NT2/D1 (cell line): Measurements from ENCODE around the gene DHDDS.

Experiments used
- DNase-seq: peaks from one replicate; pipeline ENCODE4 v3.0.0-alpha.2; 2011; ENCODE audit warnings: low read depth, low spot score
- H3K27me3 ChIP-seq: 2 replicates; pipeline ENCODE4 v1.6.0; 2011; ENCODE audit warnings: mild to moderate bottlenecking; ENCODE audit not compliant: insufficient read length, insufficient read depth
- H3K36me3 ChIP-seq: 2 replicates; pipeline ENCODE4 v1.6.1; 2011; ENCODE audit warnings: mild to moderate bottlenecking, low read length, mixed read lengths; ENCODE audit not compliant: insufficient read depth, insufficient read length
- H3K4me1 ChIP-seq: 2 replicates; pipeline ENCODE4 v1.5.1; 2011; ENCODE audit not compliant: insufficient read depth, insufficient read length
- H3K4me3 ChIP-seq: 2 replicates; pipeline ENCODE4 v1.5.1; 2011; ENCODE audit warnings: low read depth; ENCODE audit not compliant: insufficient read length
- H3K9ac ChIP-seq: 2 replicates; pipeline ENCODE4 v1.6.0; 2011; ENCODE audit warnings: low read depth; ENCODE audit not compliant: insufficient read length
- H3K9me3 ChIP-seq: 2 replicates; pipeline ENCODE4 v1.5.1; 2011; ENCODE audit warnings: mild to moderate bottlenecking, low read length; ENCODE audit not compliant: insufficient read depth
- SUZ12 ChIP-seq: IDR thresholded peaks from 2 replicates; pipeline ENCODE4 v1.6.1; 2011; ENCODE audit not compliant: insufficient read length, insufficient read depth; ENCODE audit errors: extremely low read depth
- YY1 ChIP-seq: IDR thresholded peaks from 2 replicates; pipeline ENCODE4 v1.6.1; 2011; ENCODE audit not compliant: insufficient read length, insufficient read depth
- ZNF274 ChIP-seq: IDR thresholded peaks from 2 replicates; pipeline ENCODE4 v1.6.1; 2011; ENCODE audit warnings: mild to moderate bottlenecking, low read depth, low read length

DHDDS gene

GRCh38 chr1:26477446-26478152 lies 45.5 kb downstream of the DHDDS start:
- Histone ChIP-seq H3K27me3 (no peaks in the 10 kb centered on the region), H3K36me3 (peaks cover 51% of the 10 kb centered on the region), H3K9me3 (no peaks in the 10 kb centered on the region), H3K9ac (no peak overlapping the region), H3K4me1 (peaks cover 2% of the 10 kb centered on the region), H3K4me3 (no peak overlapping the region)
- TF ChIP-seq SUZ12, result no peak
- no peak for TF ChIP-seq ZNF274
- no peak for TF ChIP-seq YY1
- DNase-seq, result no peak

- DNase-seq, result no peak
- Histone ChIP-seq H3K9ac (no peak overlapping the region), H3K4me1 (peaks cover 2% of the 10 kb centered on the region), H3K4me3 (no peak overlapping the region), H3K27me3 (no peaks in the 10 kb centered on the region), H3K9me3 (no peaks in the 10 kb centered on the region), H3K36me3 (peaks cover 49% of the 10 kb centered on the region)
- no peak for TF ChIP-seq YY1
- TF ChIP-seq ZNF274, result no peak
- no peak for TF ChIP-seq SUZ12
Measured at GRCh38 chr1:26478159-26478558, 46.0 kb downstream of the DHDDS start.

GRCh38 chr1:26478988-26479387 lies 46.9 kb downstream of the DHDDS start:
- Histone ChIP-seq H3K4me1 (no peaks in the 10 kb centered on the region), H3K9me3 (no peaks in the 10 kb centered on the region), H3K27me3 (no peaks in the 10 kb centered on the region), H3K4me3 (no peak overlapping the region), H3K36me3 (peaks cover 41% of the 10 kb centered on the region), H3K9ac (no peak overlapping the region)
- TF ChIP-seq SUZ12 (no peak), ZNF274 (no peak), YY1 (no peak)
- no peak for DNase-seq

- Histone ChIP-seq H3K4me1 (no peaks in the 10 kb centered on the region), H3K9ac (no peak overlapping the region), H3K36me3 (peaks cover 8% of the 10 kb centered on the region), H3K9me3 (no peaks in the 10 kb centered on the region), H3K4me3 (no peak overlapping the region), H3K27me3 (no peaks in the 10 kb centered on the region)
- DNase-seq, result no peak
- TF ChIP-seq ZNF274, result no peak
- no peak for TF ChIP-seq YY1
- no peak for TF ChIP-seq SUZ12
Measured at GRCh38 chr1:26482921-26483320, 50.8 kb downstream of the DHDDS start.

- no peak for TF ChIP-seq ZNF274
- no peak for TF ChIP-seq YY1
- no peak for TF ChIP-seq SUZ12
- Histone ChIP-seq H3K9me3 (no peaks in the 10 kb centered on the region), H3K4me1 (no peaks in the 10 kb centered on the region), H3K27me3 (no peaks in the 10 kb centered on the region), H3K4me3 (no peak overlapping the region), H3K9ac (no peak overlapping the region), H3K36me3 (peaks cover 2% of the 10 kb centered on the region)
- no peak for DNase-seq
Measured at GRCh38 chr1:26483980-26484379, 51.9 kb downstream of the DHDDS start.

- H3K27me3 ChIP-seq, result no peaks in the 10 kb centered on the region
- no peak overlapping the region for H3K4me3 ChIP-seq
- H3K36me3 ChIP-seq, result no peaks in the 10 kb centered on the region
- TF ChIP-seq SUZ12, result no peak
- TF ChIP-seq ZNF274, result no peak
- TF ChIP-seq YY1, result no peak
- DNase-seq, result no peak
- H3K9ac ChIP-seq, result no peak overlapping the region
- no peaks in the 10 kb centered on the region for H3K9me3 ChIP-seq
- peaks cover 6% of the 10 kb centered on the region for H3K4me1 ChIP-seq
Measured at GRCh38 chr1:26490155-26490554, 58.0 kb downstream of the DHDDS start.

- Histone ChIP-seq H3K4me1 (peaks cover 6% of the 10 kb centered on the region), H3K9ac (no peak overlapping the region), H3K36me3 (no peaks in the 10 kb centered on the region), H3K4me3 (no peak overlapping the region), H3K9me3 (no peaks in the 10 kb centered on the region), H3K27me3 (no peaks in the 10 kb centered on the region)
- TF ChIP-seq YY1 (no peak), ZNF274 (no peak), SUZ12 (no peak)
- DNase-seq, result no peak
Measured at GRCh38 chr1:26493267-26493666, 61.1 kb downstream of the DHDDS start.
